GM21447 (cell line): ENCODE results near the gene UFM1.
"Not testable (repeated sequence)": the region's sequence is repeated elsewhere in the genome, so short reads cannot be mapped to it uniquely, and the experiment has no call there.

ENCODE experiments used
- ATAC-seq: cut with Tn5 transposase; IDR thresholded peaks from one replicate; pipeline ENCODE4 v1.9.1; 2021; ENCODE audit not compliant: unreplicated experiment

The UFM1 gene

DNA sequence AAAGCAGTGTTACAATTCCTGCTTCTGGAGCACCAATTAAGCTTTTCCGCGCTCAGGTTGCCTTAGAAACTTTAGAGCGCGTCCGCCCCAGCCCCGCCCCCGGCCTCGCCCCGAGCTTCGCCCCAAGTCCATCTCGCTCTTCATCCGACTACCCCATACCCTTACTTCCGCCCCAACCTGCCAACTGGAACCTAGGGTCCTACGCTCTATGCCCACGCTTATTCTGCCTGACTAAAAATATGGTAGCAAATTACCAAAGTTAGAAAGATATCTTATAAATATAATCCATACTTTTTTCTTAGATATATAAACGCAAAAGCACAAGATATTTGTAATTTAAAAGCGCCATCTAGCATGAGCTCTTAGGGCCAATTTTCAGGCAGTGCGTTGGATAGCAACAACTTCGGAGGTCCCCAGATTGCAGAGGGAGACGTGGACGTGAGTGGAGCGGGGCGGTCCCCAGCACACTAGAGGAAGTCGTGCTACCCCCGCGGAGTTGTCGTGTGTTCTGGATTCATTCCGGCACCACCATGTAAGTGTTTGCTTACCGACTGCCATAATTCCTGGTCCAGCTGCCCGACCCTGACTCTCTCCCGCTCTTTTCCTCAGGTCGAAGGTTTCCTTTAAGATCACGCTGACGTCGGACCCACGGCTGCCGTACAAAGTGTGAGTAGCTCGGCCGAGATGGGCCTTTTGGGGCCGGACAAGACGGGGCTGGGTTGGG lies at the start of gene UFM1:
TSS of gene UFM1 (plus strand) at position 462 of the 724 bp plus-strand sequence. CDS start at position 531, 69 bp downstream.
- peak; percentile 95 for ATAC-seq

DNA sequence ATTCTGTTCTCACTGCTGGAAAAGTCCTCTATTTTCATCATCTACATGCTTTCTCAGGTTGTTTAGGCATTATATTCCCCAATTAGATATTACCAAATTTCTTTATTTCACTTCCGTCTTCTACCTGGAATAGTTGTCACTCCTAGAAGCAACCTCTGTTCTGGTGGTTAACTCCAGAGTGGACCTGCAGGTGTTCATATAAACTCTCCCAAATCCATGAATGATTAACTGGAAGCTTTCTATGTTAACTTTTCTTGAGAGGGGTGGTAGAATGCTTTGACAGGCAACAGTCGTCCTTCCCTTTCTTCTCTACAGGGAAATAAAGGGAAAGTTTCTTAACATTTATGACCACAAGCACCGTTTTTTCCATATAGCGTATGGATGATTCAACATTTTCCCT lies 48.4 kb upstream of the UFM1 start:
- no peak for ATAC-seq

- ATAC-seq = no peak
Measured at GRCh38 chr13:38303816-38304320, 45.8 kb upstream of the UFM1 start.

GRCh38 chr13:38308736-38309135 lies 40.9 kb upstream of the UFM1 start:
- ATAC-seq = no peak

DNA sequence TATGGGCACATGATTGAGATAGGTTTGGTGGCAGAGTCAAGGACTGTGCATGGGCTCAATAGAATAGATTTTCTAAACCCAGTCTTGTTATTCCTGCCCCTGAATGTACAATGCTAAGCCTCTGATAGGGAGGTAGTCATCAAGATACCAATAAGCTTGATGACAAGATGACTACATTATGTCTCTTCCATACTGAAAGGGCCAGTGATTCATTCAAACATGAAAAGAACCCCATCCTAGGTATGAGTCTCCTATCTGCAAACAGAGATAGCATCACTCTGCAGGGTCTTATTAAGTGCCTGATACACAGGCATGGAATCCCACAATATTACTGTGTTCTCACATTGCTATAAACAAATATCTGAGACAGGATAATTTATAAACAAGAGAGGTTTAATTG lies 40.3 kb upstream of the UFM1 start:
- no peak for ATAC-seq

- not testable (repeated sequence) for ATAC-seq
Measured at GRCh38 chr13:38311175-38311574, 38.5 kb upstream of the UFM1 start.

- ATAC-seq = no peak
Measured at GRCh38 chr13:38316129-38316528, 33.5 kb upstream of the UFM1 start.

GRCh38 chr13:38321654-38322053 lies 28.0 kb upstream of the UFM1 start:
- ATAC-seq = no peak

- no peak for ATAC-seq
Measured at GRCh38 chr13:38325426-38325825, 24.2 kb upstream of the UFM1 start.

DNA sequence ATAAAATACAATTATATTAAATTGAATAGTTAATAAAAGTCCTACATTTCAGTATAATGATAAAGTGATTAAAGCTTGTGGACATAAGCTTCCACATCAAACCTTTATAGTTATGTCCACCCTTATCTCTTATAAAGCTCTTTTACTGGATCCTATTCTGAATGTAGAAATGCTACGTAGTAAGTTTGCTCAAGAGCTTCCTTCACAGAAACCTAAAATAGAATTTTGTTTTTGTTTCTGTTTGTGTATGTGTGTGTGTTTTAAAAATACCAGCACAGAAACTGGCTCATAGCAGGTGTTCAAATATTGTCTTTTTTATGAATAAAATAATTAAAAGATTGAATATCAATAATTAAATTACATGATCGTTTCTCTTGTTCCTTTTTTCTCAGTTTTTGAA lies 21.0 kb upstream of the UFM1 start:
- ATAC-seq = no peak

DNA sequence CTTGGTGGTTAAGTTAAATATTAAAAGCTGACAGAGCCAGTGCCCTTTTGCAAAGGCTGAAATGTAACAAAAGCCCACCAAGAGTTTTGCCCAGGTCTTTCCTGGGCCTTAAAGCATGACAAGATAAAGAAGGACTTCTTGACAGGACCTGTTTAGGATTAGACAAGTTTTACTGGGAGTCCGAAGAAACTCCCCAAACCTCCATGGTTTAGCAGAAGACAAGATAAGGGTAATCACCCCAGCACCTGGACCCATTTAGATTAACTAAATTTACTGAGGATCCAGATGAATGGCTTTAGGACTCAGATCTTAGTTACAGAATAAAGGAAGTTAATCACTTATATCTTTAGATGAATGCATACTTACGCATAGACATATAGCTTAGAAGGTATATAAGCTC lies 14.8 kb upstream of the UFM1 start:
- ATAC-seq = no peak

DNA sequence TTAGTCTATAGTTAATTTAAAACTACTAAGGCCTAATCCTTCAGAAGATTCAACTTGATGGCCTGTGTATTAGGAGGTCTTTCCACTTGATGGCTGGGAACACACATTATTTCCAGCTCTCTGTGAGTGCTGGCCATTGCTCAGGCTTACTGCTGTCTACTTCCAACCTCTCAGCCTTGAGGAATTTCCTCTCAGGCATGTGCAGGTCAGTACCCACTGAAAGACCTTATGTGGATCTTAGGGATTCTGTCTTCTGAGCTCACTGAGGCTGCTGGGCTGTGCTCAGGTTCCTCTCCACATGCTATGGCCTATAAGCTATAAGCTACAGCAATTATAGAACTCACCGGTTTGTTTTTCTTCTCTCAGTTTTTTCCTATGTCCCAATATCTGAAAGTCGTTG lies 11.6 kb upstream of the UFM1 start:
- no peak for ATAC-seq

- ATAC-seq = no peak
Measured at GRCh38 chr13:38340624-38341023, 9.0 kb upstream of the UFM1 start.

DNA sequence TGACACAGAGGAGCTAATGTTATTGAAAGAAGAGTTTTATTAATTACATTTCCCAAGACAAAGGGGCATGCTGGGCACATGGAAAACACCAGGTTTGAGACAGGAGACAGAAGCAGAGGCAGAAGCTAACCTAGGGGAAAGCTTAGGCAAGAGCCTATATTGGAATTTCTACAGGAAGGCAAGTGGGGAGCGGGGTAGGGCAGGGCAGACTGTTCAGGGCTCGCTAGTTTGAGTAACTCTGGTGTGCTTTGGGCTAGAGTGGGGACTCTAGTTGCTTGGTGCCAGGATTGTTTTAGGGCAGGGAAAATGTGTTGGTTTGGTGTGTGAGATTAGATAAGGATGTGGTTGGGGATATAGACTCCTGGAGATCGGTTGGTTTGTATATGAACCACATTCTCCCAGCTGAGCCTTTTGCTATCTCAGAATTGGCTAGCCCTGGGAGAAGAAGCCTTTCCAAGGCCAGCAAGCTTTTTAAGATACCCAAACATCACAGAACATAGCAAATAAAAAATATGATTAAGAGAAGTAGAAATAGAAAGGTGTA lies 8.4 kb upstream of the UFM1 start:
- ATAC-seq = no peak

GRCh38 chr13:38346764-38347163 lies 2.9 kb upstream of the UFM1 start:
- no peak for ATAC-seq

DNA sequence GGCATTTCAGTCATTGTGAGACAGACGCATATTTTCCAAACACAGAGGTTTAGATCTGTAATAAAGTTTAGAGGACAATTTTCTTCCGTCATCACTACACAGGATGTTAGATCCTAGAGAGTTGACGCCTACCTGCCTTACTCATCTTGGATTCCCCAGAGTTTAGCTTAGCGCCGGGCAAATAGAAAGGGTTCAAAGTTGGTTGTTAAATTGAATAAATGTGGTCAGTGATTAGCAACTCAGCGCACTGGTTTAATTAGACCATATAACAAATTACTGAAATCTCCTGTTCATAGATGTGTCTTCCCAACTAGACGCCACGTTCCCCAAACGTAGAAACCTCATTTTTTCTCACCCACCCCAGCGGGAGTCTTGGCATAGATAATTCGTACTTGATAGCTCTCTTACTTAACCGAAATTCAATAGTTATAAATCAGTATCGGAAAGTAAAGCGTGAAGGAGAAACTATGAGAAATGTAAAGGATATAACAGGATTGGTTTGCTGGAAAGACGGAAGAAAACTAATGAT lies 726 bp upstream of the UFM1 start:
- peak; percentile 12 for ATAC-seq

DNA sequence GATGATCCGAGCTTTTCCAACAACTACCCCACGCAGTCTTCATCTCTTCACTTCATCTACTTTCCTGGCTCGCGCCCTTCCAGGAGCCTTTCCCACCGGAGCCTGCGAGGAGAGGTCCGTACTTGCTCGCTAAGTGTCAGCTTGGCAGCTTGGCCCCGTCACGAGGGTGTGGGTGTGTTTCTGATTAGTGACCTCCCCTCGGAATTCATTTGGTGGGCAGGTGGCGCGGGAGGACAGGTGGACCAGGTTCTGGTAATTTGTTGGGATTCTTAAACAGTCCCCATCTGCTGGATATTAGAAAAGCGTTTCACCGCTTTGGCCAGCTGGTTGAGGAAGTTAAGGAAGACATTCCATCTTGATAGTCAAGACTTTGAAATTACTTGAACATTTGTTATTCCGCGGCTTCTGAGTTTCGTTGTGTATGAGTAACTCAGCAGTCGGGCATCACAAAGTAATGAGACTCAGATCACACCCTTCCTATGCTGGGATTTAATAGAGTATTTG lies 515 bp downstream of the UFM1 start:
- peak; percentile 26 for ATAC-seq

DNA sequence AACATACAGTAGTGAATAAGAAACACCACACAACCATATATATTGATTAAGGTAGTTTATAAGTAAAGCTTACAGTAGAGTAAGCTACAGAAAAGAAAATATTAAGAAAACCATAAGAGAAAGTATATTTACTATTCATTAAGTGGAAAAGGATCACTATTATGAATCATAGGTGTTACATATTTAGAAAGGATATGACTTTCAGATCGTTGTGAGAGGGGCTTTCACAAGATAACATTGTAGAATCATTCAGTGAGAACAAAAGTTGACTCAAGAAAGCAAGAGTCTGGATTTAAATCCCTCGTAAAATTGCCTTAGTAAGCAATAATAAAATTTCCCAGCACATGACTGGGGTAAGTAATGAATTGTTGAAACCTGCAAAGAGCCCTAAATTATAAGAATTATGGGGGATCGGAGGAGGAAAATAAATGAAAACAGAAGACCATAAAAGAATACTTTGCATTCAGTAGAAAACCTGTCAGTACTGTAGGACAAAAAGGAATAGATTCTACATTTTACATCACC lies 6.0 kb downstream of the UFM1 start:
- no peak for ATAC-seq

DNA sequence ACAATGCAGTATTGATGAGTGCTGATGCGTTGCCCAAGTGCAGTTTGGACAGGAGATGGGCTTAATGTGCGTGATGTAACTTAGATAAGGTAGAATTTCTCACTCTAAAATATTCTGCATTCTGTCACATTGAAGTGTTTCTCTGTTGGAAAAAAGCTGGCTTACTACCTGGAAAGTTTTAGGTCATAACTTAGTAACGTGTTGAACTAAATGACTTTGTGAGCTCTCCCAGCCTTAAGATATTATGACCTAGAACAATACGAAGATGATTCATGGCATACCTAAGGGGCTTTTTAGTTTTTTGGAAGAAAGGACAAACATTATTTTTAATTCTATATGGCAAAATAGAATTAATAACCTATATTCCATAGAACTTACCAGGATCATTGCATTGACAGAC lies 9.0 kb downstream of the UFM1 start:
- no peak for ATAC-seq

GRCh38 chr13:38361542-38362262 lies 12.1 kb downstream of the UFM1 start:
- ATAC-seq = no peak

DNA sequence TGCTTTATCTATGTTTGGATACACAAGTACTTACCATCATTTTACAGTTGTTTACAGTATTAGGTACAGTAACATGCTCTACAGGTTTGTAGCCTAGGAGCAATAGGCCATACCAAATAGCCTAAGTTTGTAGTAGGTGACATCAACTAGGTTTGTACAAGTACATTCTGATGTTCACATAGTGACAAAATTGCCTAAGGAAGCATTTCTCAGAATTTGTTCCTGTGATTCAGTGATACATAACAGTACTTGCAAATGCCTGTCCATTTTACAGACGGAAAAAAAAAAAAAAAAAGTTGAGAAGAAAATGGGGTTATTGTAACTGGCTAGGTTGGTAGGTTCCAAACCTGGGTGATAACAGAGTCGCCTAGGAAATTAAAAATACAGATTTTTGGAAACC lies 13.6 kb downstream of the UFM1 start:
- ATAC-seq = no peak
